Posterior vena cava (tissue), 2 donors: Measurements from ENCODE around the gene PCK2. TPM values are rescaled to one million over a fixed set of nuclear protein-coding genes. Genes with fewer than 3 reads are reported as not detected.

Experiments
- DNase-seq: peaks from one replicate; pipeline ENCODE4 v3.0.0-alpha.2; 2020; ENCODE audit warnings: low spot score
- intact Hi-C, 2 donors: fragments of 100-400 bp; cut with DNase I; formaldehyde crosslinking; loops; one replicate each; pipeline versions ENCODE4 v1.14.1 to v1.14.2; 2022 to 2023
- total RNA-seq, 2 donors: library from RNA; stranded (reverse); fragmentation: NEBNext Ultra II Directional; extraction: Animal tissue kit (Norgen Biotek cat#: 25700); gene quantifications; one replicate each; pipeline ENCODE4 v1.2.1, GENCODE V29; 2021
- donor health status: DM: yes; HTN: yes; CAD: no.
- donor health status: DM: yes; HTN: yes; CAD: no.

PCK2 gene
- total RNA-seq, 2 donors from 2014 or later = 18.8 to 27.4 TPM

- intact Hi-C loops = loop anchor here in 1 of 2 donors (2.0 kb wide), 1 partner anchor 31 kb away; no protein-coding TSS in a partner anchor
- DNase-seq = peak; percentile 62
Observed at GRCh38 chr14:24059841-24060388, 34.2 kb upstream of the PCK2 start.

GRCh38 chr14:24060443-24060842, 33.7 kb upstream of the PCK2 start:
- intact Hi-C loops = loop anchor here in 1 of 2 donors (2.0 kb wide), 1 partner anchor 30 kb away; no protein-coding TSS in a partner anchor
- peak; percentile 46 for DNase-seq

GRCh38 chr14:24060984-24061913, 32.9 kb upstream of the PCK2 start:
- peak; percentile 67 for DNase-seq
- intact Hi-C loops = loop anchor here in 1 of 2 donors (2.0 kb wide), 1 partner anchor 30 kb away; no protein-coding TSS in a partner anchor

GRCh38 chr14:24062216-24062980, 31.7 kb upstream of the PCK2 start:
- peak; percentile 82 for DNase-seq
- intact Hi-C loops = no loop called here

- peak; percentile 66 for DNase-seq
- intact Hi-C loops = no loop called here
Observed at GRCh38 chr14:24063263-24063836, 30.8 kb upstream of the PCK2 start.

GRCh38 chr14:24064091-24064795, 29.9 kb upstream of the PCK2 start:
- intact Hi-C loops = no loop called here
- DNase-seq = peak; percentile 73

- DNase-seq = peak; percentile 34
- intact Hi-C loops = no loop called here
Observed at GRCh38 chr14:24064856-24065255, 29.3 kb upstream of the PCK2 start.

- intact Hi-C loops = no loop called here
- DNase-seq = peak; percentile 60
Observed at GRCh38 chr14:24065408-24065807, 28.7 kb upstream of the PCK2 start.

- DNase-seq = peak; percentile 51
- intact Hi-C loops = no loop called here
Observed at GRCh38 chr14:24066496-24067132, 27.5 kb upstream of the PCK2 start.

- peak; percentile 34 for DNase-seq
- intact Hi-C loops = no loop called here
Observed at GRCh38 chr14:24067133-24068082, 26.7 kb upstream of the PCK2 start.

- intact Hi-C loops = no loop called here
Observed at GRCh38 chr14:24068711-24069410, 25.2 kb upstream of the PCK2 start.

GRCh38 chr14:24069411-24069735, 24.7 kb upstream of the PCK2 start:
- DNase-seq = no peak
- intact Hi-C loops = no loop called here

More at GRCh38 chr14:24068711-24069410, 25.2 kb upstream of the PCK2 start:
- DNase-seq = peak; percentile 69

- peak; percentile 72 for DNase-seq
- intact Hi-C loops = no loop called here
Observed at GRCh38 chr14:24070285-24071143, 23.6 kb upstream of the PCK2 start.

- intact Hi-C loops = no loop called here
Observed at GRCh38 chr14:24071144-24071697, 22.9 kb upstream of the PCK2 start, which contains the start of gene CPNE6. TSS of gene CPNE6 (plus strand) at chr14:24071562. CDS start at chr14:24072937, 1,375 bp downstream.

GRCh38 chr14:24071836-24072430, 22.2 kb upstream of the PCK2 start:
- intact Hi-C loops = no loop called here
- no peak for DNase-seq

More at GRCh38 chr14:24071144-24071697, 22.9 kb upstream of the PCK2 start, which contains the start of gene CPNE6:
- DNase-seq = peak; percentile 68
